ENCODE measurements around the gene EXPH5.

The EXPH5 gene

DNA sequence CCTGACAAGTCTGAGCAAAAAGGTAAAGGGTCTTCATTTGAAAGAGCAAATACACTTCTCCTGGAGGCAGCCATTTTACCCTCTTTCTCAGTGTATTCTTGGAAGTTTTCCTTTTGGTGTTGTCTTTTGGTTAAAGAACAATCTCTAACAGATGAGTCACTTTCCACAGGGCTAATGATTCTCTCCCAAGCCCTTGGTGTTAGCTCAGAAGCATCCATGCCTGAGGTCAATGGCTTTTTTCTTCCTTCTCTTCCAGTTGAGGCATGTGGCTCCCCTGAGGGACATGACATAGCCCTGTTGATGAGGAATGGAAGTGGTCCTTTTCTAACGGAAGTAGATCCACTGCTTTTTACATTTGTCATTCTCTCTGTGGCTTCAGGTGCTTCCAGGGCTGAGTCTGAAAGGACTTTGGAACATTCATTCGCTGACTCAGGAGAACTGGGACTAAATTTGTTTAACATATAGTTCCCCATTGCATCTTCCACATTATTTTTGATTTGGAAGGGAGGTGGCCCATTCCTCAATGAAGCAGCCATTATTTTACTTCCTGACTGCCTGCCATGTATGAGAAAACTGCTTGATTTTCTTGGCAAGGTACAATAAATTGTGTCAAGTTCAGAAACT lies 81.6 kb downstream of the EXPH5 start:
- DNase-seq, result no peak

DNA sequence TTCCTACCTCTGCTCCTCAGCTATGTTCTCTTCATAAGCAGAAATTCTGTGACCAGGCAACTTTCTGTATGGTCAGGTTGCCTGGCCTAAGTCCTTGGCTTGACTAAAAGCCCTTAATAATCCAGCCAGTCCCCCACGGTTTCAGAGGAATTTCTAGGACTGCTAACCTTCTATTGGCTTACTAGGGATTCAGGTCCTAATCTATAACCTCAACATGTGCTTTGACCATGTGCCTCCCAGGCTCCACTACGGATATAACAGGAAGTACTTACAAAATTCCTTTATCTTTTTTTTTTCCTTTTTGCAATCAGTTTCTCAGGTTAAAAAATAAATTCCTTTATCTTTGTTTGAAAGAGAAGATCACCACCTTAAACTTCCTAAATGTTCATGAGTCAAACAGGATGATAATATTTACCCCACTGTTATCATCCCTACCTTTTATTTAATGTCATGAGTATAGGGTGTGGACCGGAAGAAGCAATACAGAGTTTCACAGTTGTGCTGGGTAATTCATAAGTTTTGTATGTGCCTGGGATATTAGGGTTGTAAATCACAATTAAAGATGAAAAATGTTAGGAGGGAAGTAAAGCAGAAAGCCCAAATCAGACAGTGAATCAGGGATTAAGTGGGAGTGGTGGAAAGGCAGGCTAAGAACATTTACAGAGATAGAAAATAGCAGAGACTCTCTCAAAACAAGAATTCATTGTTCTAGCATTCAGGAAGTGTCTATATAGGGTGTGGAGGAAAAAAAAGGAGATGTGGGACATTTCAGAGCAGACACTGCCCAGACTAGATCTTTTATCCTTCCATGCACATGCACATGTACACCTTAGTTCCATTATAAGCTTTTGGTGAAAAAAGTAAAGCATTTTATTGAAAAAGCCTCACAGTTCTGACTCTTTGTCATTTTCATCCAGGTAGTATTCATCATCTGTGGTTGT lies 84.6 kb downstream of the EXPH5 start:
- DNase-seq, result no peak

DNA sequence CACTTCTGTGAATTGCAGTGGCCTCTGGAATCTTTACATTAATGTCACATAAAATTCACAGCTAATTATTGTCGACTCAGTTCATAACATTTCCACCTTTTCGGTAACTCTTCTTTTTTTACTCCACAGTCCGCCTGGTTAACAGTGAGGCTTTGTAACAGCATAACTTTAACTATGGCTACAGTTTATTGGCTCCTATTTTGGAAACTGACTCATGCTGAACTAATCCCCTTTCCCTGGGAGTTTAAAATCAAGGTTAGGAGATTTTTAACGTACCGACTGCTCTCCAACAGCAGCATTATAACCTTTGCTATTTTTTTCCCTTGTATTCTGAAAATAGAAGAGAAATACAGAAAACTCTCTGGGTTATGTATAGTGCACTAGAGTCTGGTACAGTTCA lies 92.2 kb downstream of the EXPH5 start:
- DNase-seq, result no peak

DNA sequence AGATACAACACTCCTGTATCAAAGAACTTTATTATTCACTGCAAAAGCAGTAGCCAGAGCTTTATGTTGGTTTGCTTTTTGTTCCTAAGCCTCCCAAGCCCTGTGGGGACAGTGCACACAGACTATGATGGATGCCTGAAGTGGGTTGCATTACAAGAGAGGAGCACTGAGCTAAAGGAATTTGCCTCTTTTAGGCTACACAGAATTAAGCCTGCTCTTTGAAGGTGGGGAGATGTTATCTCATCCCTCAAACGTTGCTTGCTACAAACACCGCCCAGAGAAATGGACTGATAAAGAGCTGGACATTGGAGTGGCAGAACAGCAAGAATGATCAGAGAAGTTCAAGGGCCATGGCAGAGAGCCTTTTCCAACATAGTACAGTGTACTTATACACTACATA lies 92.8 kb downstream of the EXPH5 start:
- no peak for DNase-seq

DNA sequence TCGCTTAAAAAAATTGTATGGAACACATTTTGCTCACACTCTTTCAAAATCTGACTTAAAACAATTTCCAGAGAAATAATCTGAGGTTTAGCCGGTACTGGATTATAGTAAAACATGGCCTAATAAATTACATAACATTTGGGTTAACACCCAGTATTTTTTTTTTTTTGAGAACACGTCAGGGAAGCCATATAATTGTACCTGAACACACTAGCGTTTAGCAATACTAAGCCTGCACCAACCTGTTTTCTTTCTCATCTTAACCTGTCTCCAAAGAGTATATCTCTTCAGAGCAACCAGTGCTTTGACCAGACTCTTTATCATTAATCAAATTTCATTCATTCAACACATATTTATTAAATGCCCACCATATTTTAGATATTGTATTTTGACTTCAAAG lies 93.4 kb downstream of the EXPH5 start:
- no peak for DNase-seq

DNA sequence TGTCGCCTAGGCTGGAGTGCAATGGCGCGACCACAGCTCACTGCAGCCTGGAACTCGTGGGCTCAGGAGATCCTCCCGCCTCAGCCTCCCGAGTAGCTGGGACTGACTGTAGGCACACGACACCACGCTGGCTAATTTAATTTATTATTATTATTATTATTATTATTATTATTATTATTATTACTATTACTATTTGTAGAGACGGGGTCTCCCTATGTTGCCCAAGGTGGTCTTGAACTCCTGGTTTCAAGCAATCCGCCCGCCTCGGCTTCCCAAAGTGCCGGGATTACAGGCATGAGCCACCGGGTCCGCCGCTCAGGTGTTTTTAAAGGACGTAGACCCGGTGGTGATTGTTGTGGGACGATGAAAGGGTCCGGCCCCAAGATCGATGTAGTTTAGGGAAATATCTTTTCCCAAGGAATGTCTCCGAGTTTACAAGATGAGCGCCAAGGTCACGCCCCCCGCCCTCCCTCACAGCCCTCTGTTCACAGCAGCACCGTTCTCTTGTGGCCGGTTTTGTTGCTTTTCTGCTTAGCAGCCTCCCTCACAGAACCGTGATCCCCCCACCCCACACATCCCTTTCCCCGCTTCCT lies 94.7 kb downstream of the EXPH5 start:
- no peak for DNase-seq

DNA sequence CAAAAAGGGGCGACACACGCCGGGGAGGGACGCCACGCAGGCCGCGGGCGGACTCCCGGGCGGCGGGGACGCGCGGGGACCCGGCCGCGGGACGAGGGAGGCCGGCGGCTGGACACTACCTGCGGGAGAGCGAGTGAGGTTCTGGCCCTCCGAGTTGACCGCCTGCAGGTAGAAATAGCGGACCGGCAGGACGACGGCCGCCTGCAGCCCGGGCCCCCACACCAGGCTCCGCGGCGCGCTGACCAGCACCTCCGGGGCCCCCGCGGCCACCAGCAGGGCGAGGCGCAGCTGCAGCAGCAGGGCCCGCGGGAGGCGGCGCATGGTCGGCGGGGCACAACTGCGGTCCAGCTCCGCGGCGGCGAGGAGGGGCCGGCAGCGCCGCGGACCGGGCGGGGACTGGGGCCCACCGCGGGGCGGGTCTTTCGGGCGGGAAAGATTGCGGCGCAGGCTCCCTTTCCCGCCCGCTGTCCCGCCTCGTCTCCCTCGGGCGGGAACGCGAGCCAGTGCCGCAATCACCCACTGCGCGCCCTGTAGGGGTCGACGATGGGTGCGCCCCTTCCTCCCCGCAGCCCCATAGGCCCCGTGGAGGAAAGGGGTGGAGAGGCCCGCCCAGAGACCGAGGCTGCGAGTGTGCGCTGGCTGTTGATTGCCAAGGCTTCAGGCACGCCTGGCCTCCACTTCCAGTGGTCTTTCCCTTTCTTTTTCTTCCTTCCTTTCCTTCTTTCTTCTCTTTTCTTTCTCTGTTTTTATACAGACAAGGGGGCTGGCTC lies 95.3 kb downstream of the EXPH5 start, which contains the start of gene POGLUT3:
TSS of gene POGLUT3 (minus strand) at position 339 of the 770 bp plus-strand sequence. CDS start at position 321, 18 bp downstream.
- DNase-seq, result no peak

DNA sequence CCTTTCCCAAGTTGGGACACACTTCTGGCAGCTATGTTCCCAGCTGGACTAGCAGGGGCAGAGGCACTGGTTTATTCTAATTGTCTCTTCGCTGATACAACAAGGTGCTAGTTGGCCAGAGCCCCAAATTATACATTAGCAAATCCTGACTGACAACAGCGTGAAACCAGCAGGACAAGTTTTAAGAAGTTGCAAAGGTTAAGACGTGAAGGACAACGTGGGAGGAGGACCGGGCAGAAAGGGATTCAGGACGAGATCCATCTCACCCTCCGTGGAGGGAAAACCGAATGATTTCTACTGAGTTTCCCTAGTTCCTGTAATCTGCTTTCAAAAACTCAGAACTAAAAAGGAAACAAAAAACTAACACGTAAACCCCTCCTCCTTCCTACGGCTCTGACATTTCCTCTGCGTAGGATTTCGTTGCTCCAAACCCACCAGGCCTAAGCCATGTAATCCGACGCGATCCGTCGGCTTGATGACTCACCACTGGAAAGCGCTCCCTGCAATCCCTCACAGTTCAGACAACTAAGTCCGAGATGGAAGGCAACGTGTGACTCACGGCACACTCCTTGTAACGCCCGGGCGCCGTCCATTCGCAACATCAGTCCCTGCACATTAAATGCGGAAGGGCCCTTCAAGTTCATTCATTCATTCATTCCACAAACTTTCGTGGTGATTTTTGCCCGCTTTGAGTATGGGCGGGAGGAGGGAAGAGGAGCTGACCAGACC lies 96.1 kb downstream of the EXPH5 start:
- no peak for DNase-seq

DNA sequence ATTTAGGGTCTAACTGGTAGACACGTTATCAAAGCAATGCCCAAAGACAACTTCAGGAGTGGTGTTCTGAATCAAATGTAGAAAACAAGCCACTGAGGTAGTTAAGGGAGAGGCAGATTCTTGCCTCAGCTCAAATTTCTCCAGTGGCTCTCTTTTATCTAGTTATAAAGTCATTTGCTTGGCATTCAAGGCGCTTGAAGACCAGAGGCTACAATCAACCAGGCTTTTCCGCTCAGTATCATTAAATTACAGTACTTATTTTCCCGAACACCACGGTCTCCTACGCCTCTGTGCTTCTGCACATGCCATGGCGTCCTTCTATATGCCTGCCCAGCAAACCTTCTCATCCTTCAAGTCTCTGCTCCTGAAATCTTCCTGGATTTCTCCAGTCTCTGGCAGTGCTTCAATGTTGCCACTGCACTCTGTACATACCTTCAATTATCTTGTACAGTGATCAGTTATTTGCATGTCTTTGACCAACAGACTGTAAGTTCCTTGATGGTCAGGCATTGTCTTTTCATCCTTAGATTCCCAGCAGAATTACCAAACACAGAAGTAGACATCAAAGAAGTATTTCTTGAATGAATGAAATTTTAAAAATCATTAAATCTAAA lies 96.8 kb downstream of the EXPH5 start:
- DNase-seq, result no peak

DNA sequence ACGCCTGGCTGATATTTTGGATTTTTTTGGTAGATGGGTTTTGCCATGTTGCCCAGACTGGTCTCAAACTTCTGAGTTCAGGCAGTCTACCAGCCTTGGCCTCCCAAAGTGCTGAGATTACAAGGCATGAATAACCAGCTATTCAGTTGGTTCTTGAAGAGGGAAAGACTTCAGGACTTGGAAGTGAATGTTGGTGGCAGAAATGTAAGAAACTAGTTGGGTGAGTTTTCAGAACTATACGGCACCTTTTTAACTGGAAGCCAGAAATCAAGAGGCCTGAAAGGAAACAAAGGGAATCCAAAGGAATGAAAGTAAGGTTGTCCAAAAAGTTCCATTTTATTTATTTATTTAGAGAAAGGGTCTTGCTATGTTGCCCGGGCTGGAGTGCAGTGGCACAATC lies 98.2 kb downstream of the EXPH5 start:
- no peak for DNase-seq

DNA sequence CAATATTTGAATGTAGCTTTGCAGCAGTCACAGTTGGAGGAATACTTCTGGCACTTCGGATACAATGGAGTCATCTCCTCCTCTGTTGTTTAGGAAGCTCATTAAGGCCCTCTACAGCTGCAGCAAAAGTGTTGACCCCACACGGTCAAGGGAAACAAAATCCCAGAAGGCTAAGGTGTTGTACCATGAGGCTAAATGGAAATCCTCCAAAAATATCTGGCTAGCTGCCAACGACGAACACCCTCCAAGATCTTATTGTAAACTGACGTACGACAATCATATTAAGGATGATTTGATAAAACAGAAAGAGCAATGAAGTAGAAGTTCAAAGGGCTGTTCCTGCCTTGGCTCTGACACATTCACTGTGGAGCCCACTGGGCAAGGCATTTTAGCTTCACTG lies 99.4 kb downstream of the EXPH5 start:
- DNase-seq, result no peak

DNA sequence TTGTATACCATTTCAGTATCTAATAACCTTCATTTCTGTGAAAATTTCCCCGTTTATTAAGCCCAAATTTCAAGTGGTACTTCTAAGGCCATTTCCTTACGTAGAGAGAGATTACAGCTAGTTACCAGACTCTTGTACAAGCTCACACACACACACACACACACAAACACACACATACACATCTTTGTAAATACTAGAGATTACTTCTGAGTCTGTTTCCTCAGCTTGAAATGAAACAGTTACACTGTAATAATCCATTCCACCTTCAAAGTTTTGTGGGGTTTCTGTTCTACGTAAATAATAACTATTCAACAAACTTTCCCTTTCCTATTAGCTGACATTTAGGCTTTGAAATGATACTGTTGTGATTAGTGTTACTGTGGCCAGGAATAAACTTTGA lies 101.6 kb downstream of the EXPH5 start:
- DNase-seq, result no peak

DNA sequence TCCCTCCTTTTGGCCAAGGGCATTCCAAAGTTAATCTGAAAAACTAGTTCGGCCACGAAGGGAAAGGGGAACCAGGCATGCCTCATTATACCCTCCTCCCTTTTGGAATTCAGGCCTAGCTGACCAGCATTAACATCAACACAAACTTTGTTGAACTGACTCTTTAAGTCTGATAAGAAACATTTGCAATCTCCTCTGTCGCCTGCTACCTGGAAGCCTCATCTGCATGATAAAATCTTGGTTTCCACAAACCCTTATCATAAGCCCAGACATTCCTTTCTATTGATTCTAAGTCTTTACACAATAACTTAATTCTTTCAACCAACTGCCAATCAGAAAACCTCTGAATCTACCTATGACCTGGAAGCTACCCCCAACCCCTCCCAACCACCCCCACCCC lies 106.7 kb downstream of the EXPH5 start:
- no peak for DNase-seq

DNA sequence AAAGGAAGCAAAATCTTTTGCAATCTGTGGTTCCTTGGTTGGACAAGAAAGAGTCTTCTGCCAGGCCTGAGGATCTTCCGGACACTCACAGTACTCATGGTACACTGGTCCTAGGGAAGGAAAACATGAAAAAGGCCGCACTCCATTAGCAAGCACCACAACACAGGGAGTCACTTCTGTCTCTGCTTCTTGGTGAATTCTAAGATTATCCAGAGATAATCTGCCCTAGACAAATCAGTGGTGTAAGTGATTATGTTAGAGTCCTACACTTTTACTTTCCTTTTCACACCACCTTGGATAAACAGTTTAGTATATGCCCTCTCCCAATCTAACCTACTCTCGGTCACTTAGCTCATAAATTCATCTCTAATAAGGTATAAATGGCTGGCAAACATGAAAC lies 107.2 kb downstream of the EXPH5 start:
- DNase-seq, result no peak

DNA sequence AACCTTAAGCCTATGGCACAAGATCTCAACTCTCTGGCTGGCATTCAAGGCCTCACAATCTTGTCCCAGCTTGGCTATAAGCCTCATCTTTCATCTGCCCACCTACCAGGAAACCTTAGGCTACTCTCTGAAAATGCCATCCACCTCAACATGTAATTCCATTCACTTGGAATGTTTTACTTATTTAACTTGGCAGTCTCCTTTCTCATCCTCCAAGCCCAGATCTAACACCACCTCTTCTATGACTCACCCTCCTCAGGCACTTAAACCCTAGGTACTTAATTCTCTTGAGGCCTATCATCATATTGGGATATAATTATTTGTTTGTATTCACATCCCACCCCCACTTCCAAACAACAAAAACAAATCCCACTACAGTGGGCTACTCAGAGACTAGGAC lies 110.4 kb downstream of the EXPH5 start:
- no peak for DNase-seq

DNA sequence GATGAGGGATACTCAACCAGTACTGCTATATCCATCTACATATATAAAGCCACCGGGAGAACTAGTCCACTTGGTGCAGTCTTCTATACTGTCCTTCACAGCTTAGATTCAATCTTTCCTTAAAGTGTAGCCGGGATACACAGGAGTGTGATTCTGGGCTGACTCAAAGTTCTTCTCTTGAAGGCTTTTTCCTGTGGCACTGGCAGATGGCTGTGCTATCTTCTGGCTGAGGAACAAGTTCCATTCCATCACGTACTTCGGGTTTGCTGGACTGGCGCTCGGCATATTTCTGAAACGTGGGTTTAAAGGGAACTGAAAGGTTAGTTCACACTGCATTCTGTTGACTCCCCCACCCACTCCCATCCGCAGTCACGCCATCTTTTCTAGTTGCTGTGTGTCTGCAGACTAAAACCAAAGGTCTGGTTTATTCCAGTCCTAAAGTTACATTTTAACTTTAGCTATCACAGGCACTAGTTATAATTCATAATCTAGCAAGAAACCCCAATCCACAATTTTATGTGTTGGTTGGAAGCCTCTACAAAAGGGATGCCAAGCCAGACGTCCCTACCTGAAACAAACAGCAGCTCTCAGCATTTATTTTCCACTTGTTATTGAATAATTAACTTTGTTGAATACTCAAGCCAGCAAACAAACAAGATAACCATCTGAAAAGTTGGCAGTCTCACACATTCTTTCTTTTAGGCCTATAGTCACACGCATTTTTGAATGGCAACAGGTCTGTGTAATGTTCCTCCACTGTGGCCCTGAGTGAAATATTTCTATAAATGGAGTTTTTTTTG lies 118.7 kb downstream of the EXPH5 start:
- DNase-seq, result no peak

DNA sequence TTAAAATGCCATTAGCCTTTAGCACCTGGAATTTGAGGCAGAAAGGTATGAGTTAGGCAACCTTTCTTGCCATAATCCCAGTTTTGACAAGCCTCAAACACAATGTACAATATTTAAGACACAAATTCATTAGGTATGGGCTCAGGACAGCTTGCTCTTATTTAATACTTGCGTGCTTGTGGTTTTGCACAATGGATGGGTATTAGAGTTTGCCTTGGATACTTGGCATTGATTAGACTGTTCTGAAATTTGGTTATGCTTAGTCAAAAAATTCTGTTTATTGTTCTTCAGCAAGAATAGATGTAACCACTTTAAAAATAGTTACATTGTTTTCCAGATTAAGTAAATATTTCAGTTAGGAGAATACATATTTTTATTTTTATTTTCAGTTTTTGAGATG lies 120.9 kb downstream of the EXPH5 start:
- DNase-seq, result no peak

DNA sequence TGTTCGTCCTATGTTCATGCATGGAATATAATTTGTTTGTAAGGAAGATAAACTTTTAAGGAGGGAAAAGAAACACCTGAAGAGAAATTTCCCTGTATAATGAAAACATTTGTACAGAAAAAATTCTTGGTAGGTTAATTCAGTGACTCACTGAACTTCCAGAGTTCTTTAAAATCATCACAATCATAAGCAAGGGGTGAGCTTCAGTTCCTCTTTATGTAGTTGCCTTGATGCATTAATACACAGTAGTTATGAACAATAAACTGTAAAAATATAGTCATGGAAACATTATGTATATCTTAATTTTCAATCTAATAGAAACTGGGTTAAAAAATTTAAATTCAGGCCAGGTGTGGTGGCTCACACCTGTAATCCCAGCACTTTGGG lies 125.1 kb downstream of the EXPH5 start:
- no peak for DNase-seq

DNA sequence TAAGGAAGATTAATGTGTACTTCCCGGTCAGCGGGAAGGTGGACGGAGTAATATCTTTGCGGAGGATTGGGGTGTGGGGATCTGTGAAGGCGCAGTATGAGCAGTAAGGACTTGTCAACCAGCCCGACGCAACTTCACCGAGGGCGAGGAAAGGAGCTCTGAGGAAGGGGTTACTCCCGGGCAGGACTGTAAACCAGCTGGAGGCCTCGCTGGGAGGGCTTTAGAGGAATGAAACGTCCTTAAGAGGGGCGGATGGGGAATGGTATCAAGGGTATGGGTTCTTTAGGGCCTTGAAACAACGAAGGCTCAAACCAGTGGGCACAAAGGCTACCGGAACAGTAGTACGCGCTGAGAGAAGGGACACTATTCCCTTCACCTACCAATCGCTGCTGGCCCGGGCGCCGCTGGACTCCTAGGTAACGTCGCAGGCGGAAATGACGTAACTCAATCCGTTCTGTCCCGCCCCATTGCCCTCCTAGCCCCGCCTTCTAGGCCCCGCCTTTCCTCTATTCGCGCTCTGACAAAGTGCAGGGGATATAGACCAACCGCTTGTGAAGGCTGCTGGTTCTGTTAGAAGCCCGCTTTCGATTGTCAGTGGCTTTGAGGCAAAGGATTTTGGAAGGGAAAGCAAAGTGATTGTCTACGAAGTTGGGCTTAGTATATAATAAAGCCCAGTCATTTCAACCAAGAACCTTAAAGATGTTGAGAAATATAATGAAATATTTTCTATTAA lies 126.3 kb downstream of the EXPH5 start, which contains the start of gene C11orf65:
TSS of gene C11orf65 (minus strand) at position 439 of the 733 bp plus-strand sequence. CDS start 5,970 bp downstream, outside the sequence.
- peak; percentile 73 for DNase-seq

DNA sequence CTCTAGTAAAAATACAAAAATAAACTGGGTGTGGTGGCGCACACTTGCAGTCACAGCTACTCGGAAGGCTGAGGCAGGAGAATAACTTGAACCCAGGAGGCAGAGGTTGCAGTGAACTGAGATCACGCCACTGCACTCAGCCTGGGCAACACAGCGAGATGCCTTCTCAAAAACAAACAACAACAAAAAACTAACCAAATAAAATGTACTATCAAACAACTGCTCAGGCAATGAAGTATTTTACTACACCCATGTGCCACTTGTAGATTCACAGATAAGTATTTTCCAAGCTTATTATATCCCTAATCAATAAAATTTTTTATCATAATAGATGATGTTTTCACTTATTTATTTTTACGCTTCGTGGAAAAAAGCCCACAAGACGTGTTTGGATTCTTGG lies 127.2 kb downstream of the EXPH5 start:
- DNase-seq, result no peak

All from NK-92 treated with Interleukin-12 subunit alpha and Interleukin-12 subunit beta, amount 100 ng/mL, for 24 hours (cell line).